ENCODE data around the gene PPTC7. TPM values are rescaled to one million over a fixed set of nuclear protein-coding genes. Genes with fewer than 3 reads are reported as not detected.
"Not testable (repeated sequence)": the region's sequence is repeated elsewhere in the genome, so short reads cannot be mapped to it uniquely, and the experiment has no call there.

Gene PPTC7
- polyA plus RNA-seq, 12 donors = 9.6 to 13.6 (median 12.4) TPM; not detected in 1

GRCh38 chr12:110537605-110538409 lies 45.3 kb downstream of the PPTC7 start:
- no peak for DNase-seq

DNA sequence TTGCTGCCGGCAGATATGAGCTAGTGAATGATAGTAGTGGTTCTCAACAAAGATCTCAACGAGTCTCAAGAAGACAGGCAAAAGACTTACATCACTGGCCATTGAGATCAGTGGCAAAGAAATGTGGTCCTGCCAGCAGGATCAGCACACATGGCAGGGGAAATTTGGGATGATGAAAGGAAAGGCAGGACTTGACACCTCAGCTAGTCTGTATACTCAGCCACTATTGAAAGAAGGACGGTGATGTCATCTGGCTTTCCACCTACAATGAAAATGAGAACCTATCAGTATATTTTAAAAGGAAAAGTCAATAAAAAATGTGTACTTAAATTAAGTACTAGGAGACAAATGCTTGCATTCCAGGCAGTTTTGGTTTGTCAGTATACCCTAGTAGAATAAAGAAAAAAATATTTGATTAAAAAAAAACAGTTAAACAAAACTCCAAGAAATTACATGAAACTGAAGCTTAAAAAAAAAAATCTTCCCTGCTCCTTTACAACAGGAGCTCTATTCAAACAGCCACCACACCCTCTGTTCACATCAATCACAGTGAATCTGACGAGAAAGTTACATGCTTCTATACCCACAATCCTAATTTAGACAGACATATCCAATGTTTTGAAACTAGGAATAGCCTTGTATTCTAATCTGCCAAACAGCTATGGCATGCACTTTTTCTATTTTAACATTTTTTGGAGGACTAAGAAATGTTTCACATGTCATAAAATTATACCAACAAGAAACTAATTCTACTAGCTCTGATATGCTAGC lies 46.1 kb downstream of the PPTC7 start:
- no peak for DNase-seq

GRCh38 chr12:110534811-110535210 lies 48.3 kb downstream of the PPTC7 start:
- no peak for DNase-seq

DNA sequence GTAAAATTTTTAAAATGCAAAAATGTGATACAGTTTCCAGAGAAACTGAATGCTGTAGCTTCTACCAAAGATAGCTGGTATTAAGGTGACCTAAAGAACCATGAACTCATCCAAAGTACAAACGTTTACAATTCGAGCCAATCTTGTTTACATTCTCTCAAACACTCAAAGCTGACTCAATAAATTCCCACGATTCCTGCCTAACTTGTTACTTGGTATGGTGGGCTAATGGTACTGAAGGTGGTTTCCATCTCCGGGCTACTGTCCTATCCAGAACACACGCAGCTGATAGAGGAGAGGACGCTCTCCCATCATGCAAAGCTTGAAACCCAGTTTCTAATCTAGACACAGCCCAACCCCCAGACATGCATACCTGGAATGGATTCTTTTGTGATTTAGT lies 49.5 kb downstream of the PPTC7 start:
- DNase-seq = no peak

GRCh38 chr12:110532644-110533043 lies 50.5 kb downstream of the PPTC7 start:
- DNase-seq = no peak

DNA sequence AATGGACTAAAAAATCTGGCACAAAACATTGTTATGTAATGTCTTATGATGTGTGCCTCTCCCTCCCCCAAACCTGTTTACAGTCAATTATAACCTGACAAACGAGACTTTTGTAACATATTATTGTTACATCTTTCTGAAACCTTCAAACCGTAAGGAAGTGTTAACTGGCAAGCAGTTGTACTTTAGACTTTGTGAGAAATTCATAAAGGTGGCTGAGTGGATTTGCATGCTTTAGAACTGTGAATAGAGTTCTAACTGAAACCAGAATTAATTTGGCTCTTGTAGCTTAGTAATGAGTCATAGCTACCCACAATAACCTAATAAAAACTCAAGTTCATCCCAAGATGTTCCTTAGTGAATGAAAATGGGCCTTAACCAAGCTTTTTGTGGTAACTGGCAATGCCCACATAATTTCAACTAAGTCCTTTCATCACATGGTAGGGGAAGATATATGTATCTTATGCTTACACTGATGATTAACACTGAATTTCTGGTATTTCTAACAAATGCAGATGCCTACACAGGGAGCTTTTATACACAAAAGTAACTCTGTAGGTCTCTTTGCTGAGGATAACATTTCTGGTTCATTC lies 51.3 kb downstream of the PPTC7 start:
- no peak for DNase-seq

DNA sequence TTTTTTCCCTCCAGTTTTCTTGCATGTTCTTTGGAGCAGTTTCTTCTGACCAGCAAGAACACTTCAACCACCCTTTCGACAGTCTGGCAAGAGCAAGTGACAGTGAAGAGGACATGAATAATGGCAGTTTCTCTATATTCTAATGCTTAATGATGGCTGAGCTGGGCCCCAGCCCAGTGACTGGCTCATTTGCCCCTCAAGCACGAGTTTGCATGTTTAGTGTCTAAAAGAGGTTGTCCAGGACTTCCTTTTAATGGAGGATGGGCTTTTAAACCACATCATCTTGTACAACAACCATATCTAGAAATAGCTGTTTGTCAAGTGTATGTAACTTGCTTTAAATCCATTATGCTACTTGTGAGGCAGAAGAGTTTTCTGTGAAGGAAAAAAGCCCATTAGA lies 52.6 kb downstream of the PPTC7 start:
- no peak for DNase-seq

- DNase-seq = no peak
These were observed 54.8 kb downstream of the PPTC7 start for GRCh38 chr12:110528277-110528839.

DNA sequence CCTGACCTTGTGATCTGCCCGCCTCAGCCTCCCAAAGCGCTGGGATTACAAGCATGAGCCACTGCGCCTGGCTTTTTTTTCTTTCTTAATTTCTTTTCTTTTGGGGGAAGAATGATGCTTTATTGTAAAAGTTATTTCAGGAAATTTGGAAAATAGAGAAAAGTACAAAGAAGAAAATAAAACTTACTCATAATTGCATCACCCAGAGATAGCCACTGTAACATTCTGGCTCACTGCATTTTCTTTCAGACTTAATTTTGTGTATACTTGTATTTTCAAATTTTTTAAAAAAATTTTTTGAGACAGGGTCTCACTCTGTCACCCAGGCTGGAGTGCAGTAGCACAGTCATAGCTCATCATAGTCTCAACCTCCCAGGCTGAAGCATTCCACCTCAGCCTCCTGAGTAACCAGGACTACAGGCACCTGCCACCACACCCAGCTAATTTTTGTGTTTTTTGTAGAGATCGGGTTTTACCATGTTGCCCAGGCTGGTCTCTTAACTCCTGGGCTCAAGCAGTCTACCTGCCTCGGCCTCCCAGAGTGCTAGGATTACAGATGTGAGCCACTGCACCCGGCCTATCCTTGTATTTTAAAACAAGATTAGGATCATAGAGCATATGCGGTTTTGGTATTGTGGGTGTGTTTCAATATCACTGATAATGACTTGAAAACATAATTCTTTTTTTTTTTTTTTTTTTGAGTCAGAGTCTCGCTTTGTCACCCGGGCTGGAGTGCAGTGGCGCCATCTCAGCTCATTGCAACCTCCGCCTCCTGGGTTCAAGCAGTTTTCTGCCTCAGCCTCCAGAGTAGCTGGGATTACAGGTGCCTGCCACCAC lies 62.0 kb downstream of the PPTC7 start:
- DNase-seq = not testable (repeated sequence)

- DNase-seq = not testable (repeated sequence)
These were observed 65.1 kb downstream of the PPTC7 start for GRCh38 chr12:110518014-110518413.

DNA sequence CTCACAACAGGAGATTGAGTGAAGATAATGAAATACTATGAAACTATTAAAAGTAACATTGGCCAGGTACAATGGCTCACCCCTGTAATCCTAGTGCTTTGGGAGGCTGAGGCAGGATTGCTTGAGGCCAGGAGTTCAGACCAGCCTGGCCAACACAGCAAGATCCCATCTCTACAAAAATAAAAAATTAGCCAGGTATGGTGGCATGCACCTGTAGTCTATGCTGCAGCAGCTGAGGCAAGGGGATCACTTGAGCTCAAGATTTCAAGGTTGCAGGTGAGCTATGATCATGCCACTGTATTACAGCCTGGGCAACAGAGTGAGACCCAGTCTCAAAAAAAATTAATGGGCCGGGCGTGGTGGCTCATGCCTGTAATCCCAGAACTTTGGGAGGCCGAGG lies 66.1 kb downstream of the PPTC7 start:
- no peak for DNase-seq

DNA sequence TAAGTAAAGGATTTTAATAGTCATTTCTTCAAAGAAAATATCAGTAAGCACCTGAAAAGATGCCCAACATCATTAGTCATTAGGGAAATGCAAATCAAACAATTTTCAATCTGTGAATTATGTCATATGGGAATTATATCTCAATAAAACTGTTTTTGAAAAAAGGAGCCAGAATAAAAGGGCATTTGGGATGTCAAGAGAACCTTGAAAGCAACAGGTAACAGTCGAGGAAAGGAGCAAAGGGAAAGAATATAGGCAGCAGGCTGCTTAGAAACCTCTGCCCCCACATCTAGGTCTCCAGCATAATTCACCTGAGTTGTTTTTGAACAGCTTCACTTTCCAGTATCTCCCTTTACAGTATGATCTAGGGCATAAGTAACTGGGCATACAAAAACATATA lies 68.8 kb downstream of the PPTC7 start:
- no peak for DNase-seq

GRCh38 chr12:110513842-110514241 lies 69.3 kb downstream of the PPTC7 start:
- no peak for DNase-seq

DNA sequence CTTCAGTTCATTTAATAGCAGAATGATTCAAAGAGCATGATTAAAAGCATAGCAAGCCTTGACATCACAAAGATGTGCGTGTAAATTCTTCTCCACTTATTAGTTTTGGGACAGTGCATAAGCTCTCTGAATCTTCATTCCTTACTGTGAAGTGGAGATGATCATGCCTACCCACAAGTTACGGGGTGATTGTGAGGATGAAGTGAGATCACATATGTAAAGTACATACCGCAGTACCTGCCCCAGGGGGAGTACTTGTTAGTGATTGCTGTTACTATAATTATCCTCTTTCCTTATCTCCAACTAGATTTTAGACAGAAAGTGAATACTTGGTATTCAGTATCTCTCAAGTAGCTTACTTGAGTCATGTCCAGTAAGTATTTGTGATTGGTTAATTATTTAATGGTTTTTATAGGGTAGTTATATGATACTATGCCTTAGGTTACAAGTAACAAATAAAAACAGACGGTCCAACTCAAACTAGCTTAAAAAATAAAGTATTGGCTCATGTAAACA lies 75.0 kb downstream of the PPTC7 start:
- DNase-seq = no peak

DNA sequence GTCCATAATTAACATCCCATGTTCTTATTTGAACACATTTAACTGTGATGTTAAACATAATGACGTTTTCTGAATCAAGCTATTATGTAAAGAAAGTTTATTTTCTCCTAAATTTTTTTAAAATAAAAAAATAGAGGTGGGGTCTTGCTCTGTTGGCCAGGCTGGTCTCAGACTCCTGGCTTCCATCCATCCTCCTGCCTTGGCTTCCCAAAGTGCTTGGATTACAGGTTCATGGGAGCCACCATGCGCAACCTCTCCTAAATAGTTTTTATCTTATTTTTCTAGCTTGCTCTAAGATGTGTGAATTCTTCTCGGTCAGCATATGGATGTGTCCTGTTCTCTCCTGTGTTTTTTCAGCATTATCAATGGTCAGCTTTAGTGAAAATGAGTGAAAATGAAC lies 77.8 kb downstream of the PPTC7 start:
- DNase-seq = no peak

DNA sequence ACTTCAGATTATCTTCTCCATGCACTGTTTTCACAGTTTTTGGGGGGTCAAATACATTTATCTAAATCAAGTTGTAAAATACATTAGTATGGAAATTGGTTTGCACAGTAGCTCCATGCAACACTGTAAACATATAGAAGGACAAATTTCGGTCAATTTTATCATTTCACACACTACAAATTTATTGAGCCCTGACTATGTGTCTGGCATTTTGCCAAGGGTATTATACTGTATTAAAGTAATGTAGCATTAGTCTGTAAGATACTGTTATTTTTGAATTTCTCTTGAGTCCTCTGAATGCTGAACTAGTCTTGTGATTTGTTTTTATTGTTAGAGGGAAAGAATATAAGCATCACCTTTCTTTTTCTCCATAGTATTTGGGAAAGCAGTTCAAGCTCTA lies 79.7 kb downstream of the PPTC7 start:
- no peak for DNase-seq

- DNase-seq = peak; percentile 98
These were observed 81.1 kb downstream of the PPTC7 start, which contains the start of the genes RAD9B and VPS29 for GRCh38 chr12:110501752-110502738. TSS of gene RAD9B (plus strand) at chr12:110502331. CDS start at chr12:110502338, 7 bp downstream. TSS of gene VPS29 (minus strand) at chr12:110502111. CDS start at chr12:110502051, 60 bp downstream.

DNA sequence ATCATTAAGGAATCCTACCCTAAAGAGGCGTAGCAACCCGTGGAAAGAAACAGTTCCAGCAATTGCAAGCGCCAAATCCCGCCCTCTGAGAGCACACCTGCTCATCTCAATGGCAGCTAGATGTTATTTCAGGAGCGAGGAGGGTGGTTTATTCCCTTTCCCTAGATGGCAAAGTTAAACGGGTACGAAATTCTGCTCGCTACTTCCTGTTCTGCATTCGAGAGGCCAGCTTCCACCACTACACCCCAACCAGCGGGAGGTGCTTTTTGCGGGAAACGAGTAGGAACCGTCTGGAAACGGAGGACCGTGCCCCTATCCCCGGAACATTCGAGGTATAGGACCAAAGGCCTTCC lies 81.7 kb downstream of the PPTC7 start:
- peak; percentile 21 for DNase-seq

DNA sequence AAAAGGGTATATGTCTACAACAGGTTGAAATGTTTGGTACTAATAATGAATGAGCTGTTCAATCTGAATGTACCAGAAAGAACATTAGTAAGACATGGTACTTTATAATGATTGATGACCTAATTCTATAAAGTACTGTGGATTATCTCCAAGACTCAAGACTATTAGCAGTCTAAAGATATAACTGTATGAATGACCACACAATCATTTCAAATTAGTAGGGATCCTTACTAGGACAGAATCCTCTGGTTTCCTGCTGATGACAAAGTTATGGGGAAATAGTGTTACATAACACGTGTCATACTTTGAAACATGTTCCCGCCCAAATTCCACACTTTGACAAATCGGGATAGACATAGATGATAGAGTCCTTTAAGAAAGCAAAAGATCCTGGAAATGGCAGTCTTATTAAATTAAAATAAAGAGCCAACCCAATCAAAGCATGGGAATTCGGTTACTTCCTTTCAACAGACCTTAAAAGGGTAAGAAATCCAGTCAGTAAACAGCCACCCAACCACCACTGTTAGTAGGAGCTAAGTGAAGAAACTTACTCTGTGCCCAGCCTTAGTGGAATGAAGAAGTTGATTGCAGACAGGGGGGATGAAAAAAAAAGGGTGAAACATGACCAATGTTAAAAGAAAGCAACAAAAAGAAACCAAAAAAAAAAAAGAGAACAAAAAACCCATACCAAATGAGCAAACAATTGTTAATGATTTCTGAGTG lies 84.0 kb downstream of the PPTC7 start:
- no peak for DNase-seq

Data from muscle of arm (tissue), 12 donors.